GM18511 (cell line): ENCODE results near the gene BEST4.
A peak's percentile ranks its signal among the peaks of the same experiment; 100 is the strongest.
"Not testable (repeated sequence)": the region's sequence is repeated elsewhere in the genome, so short reads cannot be mapped to it uniquely, and the experiment has no call there.

Source experiments
- ATAC-seq: cut with Tn5 transposase; IDR thresholded peaks from one replicate; pipeline ENCODE4 v1.9.1; 2021; ENCODE audit warnings: mild to moderate bottlenecking, moderate library complexity; ENCODE audit not compliant: unreplicated experiment

Gene BEST4

DNA sequence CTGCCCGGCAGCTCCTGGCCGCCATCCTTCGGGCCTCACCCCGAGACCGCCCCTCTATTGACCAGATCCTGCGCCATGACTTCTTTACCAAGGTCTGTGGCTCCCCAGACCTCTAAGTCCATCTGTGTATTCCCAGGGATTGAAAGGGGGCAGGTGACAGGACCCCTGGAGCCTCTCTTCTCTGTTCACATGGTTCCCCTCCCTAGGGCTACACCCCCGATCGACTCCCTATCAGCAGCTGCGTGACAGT is 15.0 kb upstream of the BEST4 start:
- ATAC-seq = no peak

DNA sequence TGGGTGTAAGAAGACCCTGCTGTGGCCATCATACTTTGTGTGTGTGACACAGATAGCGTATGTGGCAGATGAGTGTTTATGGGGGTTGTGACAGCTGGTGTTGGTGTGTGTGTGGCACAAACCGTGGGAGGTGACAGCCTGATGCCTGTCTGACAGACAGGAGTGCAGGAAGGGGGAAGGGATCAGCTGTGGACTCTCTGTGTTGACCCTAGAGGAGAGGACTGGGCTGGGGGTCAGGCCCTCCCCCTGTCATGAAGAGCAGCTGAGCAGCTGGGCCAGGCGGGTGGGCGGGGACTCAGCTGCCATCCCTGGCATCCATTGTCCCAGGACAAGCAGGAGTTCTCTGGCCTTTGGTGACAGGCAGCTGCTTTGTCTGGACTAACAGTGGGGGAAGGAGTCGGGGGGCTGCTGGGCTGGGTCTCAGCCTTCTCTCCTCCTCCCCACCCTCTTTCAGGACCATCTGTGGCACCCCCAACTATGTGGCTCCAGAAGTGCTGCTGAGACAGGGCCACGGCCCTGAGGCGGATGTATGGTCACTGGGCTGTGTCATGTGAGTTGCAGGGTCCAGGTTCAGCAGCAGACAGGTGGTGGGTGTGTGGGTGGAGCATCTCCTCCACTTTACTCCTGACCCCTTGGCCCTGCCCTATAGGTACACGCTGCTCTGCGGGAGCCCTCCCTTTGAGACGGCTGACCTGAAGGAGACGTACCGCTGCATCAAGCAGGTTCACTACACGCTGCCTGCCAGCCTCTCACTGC is 14.5 kb upstream of the BEST4 start:
- ATAC-seq = no peak

DNA sequence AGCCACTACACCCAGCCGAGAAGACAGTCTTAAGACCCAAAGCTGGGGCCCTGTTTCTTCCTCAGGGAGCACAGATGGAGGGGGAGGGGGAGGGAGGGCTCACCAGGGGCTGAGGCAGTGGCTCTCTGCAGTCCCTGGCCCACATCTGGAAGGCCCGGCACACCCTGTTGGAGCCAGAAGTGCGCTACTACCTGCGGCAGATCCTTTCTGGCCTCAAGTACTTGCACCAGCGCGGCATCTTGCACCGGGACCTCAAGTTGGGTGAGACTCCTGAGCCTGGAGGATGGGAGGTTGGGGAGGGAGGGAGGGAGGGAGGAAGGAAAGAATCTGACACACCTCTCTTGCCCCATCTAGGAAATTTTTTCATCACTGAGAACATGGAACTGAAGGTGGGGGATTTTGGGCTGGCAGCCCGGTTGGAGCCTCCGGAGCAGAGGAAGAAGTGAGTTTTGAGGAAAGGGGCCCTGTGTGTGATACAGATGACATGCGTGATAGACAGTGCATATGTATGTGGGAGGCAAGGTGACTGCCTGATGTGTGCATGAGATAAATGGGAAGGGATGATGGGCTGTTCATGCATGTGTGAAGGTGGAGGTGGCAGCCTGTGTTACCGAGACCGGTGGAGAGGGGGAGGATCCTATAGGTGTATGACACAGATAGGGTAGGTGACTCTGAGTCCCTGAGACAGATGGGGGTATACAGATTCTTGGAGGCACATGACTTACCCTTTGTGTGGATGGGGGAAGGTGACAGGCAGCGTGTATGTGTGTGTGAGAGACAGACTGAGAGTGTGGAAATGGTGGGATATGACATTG is 13.7 kb upstream of the BEST4 start:
- no peak for ATAC-seq

DNA sequence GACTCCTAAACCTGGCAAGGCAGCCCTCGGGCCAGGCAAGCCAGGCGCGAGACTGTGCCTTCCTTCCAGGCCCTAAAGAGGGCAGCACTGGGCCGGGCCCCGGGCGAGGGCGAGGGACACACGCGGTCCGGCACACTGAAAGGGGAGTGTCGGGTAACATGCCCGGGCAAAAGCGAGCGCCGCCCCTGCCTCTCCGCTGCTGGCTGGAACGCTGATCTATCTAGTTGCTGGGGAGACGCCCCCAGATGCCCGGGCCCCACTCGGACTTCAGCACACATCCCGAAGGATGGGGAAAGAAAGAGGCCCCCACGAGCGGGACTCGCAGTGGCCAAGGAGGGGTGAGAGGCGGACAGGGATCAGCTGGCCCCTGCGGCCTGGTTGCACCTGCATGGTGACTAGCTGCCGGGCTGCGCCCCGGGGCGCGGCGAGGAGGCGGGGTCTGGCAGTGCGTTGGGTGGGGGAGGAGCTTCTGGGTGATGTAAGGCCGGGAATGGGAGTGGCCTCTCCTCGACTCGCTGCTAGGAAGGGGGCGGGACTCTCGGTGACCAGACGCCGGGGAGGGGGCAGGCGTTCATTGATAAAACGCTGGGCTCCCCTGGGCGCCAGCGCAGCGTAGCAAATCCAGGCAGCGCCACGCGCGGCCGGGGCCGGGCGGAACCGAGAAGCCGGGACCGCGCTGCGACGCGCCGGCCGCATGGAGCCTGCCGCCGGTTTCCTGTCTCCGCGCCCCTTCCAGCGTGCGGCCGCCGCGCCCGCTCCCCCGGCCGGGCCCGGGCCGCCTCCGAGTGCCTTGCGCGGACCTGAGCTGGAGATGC is 12.0 kb upstream of the BEST4 start, which contains the start of gene PLK3:
Gene PLK3, plus strand, starts transcription at position 608 of the 815 bp plus-strand sequence. Its CDS starts 87 bp downstream, at position 695.
- peak; percentile 89 for ATAC-seq

DNA sequence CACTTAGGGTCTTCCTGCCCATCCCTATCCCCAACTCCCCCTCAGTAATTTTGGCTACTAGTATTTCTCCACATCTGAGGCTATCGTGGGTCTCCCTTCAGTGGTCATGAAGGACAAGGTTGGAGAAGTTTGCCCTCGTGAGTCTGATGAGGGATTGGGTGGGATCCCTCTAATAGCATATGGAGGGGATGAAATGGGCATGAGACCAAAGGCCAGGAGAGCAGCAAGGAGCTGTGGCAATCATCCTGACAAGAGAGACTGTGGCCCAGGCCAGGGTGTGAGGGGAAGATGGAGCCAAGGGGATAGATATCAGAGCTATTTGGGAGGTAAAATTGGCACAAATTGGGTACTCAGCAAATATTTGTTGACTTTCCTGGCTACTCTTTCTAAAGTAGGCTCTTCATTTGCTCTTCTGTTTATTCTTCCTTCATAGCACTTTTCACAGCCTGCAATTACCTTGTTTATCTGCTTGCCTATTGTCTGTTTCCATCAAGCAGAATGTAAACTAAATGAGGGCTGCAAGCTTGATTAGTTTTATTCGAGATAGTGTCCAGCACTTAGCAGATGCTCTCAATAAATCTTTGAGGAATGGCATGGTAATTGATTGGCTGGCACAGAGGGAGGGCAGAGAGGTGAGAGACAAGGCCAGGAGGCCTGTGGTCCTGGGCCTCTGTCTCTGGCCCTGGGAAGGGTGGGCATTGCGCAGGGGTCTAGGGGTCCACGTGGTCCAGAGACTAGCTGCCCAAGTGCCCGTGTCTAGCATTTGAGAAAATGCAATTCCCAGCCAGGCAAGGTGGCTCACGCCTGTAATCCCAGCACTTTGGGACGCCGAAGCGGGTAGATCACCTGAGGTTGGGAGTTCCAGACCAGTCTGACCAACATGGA is 10.8 kb upstream of the BEST4 start:
- ATAC-seq = no peak

DNA sequence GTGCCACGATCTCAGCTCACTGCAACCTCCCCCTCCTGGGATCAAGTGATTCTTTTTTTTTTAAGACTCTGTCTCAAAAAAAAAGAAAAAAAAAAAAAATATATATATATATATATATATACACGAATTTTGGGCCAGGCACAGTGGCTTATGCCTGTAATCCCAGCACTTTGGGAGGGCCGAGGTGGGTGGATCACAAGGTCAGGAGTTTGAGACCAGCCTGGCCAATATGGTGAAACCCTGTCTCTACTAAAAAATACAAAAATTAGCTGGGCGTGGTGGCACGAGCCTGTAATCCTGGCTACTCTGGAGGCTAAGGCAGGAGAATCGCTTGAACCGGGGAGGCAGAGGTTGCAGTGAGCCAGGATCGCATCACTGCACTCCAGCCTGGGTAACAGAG is 9.9 kb upstream of the BEST4 start:
- ATAC-seq = not testable (repeated sequence)

DNA sequence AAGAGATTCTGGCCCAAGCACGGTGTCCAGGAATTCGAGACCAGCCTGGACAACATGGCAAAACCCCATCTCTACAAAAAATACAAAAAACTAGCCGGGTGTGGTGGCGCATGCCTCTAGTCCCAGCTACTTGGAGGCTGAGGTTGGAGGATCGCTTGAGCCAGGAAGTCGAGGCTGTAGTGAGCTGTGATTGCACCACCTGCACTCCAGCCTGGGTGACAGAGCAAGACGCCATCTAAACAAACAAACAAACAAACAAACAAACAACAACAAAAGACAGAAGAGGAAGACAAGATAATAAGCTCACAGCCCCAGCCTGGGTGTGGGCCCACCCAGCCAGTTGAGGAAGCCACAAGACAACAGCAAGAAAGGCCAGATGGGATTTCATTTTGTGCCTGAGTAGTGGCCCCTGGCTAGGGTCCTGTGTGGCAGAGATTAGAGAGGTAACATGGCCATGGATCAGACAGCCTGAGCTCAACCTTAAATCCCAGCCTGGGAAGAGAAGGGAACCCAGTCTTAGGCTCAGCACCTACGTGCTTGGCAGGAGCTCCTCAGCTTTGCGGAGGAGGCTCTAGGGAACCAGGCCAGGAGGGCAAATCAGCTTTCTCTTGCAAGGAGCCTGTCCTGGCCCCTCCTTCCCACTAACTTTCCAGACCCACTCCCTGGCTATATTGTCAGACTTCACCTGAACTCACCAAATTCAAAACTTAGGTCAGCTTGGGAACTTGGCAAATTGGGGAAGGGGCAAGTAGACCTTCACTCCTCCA is 4.9 kb upstream of the BEST4 start:
- no peak for ATAC-seq

DNA sequence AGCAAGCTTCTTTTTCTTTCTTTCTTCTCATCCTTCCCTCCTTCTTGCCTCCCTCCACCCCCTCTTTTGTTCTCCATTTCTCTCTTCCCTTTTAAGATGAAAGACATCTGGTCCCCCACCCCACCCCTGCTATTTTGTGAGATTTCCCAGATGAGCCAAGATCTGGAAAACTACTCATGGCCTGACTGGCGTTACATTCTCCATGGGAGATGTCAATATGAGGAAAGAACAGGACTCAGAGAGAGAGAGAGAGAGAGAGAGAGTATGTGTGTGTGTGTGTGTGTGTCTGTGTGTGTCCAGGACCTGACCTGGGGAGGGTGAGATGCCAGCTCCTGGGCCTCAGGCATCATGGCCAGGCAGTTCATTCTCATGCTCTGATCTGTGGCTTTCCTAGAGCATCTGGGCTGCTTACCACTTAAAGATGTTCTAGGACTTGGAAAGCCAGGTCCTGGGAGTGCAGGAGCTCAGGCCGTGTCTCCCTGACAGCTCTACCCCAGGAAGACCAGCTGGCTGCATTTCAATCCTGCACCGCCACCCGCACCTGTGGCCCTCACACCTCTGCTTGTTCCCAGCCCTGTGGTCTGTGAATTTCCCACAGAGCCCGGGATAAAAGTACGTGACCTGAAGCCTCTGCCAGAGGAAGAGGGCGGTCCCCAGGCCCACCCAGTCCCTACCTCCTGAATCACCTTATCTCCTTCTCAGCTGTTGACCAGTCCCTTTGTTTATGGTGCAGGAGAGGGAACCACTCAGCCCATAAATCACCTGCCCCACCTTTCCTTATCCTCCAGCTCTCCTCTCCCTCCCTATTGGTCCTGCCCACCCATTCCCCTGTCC is 3.2 kb upstream of the BEST4 start:
- ATAC-seq = no peak

DNA sequence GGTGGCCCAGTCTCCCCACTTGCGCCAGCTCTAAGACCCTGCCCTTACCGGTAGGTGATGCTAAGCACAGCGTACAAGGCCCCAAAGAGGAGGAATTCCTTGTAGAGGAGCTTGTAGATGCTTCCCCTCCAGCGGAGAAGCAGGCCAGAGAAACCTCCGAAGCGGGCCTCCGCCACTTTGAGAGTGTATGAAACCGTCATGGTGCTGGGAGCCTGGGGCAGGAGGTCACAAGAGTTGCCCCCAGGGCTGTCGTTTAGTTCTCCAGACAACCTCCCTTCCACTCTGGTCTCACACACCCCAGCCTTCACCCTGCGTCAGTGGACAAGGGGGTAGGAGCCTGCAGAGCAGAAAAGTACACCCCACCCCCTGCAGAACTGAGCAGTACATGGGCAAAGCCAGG is 464 bp downstream of the BEST4 start:
- ATAC-seq = no peak

DNA sequence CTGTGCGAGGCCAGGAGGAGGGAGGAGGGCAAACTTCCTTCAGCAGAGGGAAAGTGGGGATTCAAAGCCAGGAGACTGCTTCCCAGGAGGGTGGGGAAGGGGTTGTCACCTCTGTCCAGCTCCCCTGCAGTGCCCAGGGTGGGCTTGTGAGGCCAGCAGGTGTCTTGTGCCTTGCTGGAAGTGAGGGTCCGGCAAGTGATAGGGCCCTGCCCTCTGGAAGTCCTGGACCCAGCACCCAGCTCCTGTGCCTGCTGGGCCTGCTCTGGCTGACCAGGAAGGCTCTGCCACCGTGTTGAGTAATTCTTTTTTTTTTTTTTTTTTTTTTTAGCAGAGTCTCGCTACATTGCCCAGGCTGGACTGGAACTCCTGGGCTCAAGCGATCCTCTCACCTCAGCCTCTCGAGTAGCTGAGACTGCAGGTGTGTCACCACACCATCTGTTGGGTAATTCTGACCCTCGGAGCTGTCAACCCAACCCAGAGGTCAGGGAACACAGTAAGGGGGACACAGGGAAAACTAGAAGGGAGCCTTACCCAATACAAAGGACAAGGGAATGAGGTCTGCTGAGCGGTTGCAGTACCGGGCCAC is 1.0 kb downstream of the BEST4 start:
- ATAC-seq = no peak

DNA sequence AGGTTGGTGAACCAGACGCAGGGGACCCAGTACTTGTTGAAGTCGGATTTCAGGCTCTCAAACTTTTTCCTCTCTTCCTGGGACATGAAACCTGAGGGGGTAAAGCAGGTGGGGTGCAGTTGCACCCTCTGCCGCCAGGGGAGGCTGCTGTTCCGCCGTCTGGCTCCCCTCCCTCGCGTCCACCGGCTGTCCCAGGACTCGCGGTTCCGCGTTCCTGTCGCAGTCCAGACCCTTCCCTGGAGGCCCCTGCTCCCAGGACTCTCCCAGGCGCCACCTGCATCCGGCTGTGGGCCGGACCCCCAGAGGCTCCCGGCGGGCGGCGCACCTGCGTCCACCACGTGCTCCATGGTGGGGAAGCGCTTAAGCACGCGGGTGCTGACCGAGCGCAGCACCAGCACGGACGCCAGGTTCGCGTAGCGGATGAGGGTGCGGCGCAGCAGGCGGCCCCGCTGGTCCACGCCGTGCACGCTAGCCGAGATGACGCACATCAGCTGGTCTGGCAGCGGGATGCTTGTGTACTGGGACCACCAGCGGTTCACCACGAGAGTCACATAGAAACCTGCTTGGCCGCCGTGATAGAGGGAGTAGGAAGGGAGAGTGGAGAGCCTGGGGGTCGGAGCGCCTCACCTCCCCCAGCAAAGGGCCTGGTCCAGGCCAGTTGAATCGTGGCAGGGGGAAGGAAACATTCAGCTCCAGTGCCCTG is 1.7 kb downstream of the BEST4 start:
- ATAC-seq = no peak

DNA sequence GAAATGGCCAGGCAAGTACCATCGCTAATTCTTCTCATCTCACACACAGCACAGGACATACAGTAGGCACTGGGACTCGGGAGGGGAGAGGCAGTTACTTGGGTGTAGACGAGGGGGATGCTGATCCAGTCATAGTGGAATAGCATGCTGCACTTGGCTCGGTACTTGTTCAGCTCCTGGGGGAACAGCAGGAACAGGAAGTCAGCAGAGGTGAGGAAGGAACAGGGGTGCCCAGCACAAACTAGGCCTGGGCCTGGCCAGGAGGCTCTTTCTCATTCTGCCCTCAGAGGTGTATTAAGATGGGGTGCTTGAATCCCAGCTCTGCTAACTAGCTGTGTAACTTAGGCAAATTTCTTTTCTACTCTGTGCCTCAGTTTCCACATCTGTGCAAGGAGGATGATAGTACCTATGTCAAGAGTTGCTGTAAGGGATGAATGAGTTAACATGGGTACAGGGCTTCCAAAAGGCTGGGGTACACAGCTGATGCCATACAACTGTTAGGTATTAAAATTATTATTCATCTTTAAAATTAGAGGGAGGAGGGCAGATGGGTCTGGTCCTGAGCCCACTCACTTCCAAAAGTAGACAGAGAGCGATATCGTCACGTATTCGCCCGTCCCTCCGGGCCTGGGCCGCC is 2.4 kb downstream of the BEST4 start:
- ATAC-seq = no peak

DNA sequence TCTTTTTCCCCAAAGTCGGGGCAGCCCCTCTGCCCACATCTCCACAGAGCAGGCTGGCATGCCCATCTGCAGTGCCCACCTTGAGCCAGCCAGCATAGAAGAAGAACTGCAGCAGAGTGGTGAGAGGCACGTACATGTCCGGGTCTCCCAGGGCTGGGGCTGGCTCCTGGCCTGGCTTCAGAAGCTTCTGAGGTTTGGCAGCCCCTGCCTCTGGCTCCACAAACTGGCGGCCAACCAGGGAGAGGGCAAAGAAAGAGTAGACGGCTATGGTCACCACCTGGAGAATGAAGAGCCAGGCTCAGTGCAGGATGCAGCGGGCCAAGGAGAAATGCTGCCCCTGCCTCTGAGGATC is 3.0 kb downstream of the BEST4 start:
- ATAC-seq = no peak

DNA sequence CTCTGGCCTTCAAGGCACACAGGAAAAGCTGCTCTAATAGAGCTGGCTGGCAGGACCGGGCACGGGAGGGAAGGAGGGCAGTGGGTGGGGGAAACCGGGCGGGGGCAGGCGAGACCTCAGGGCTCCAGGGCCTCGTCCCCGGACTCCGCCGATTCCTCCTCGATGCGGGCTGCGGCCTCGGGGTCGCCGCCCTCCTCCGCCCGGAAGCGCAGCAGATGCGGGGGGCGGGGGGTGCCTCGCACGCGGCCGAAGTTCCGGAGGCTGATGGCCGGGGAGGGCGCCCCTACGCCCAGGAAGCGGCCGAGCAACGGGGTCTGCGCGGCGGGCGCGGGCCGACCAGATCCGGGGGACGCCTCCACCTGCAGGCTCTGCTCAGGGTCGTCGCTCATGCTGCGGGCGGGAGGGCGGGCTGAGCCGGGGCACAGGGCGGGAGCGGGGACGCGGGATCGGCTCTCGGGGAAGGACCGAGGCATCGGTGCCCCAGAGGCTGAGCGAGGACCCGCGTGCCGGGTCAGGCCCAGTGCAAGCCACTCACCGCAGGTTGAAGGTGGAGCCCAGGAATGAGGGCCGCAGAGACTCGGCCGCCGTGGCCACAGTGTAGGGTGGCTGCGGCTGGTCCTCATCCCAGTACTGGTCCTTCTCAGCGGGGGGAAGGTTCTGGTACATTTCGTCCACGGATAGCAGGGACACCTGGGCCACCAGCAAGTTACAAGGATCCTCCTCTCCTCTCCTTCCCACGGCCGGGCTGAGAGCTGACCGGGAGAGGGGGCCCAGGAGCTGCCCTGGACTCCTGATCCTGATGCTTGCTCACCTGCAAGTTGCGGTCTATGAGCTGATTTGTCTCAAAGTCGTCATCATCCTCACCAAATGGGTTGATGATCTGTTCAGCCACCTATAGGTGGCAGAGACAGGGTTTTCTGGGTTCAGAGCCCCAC is 3.6 kb downstream of the BEST4 start:
- ATAC-seq = peak; percentile 45

DNA sequence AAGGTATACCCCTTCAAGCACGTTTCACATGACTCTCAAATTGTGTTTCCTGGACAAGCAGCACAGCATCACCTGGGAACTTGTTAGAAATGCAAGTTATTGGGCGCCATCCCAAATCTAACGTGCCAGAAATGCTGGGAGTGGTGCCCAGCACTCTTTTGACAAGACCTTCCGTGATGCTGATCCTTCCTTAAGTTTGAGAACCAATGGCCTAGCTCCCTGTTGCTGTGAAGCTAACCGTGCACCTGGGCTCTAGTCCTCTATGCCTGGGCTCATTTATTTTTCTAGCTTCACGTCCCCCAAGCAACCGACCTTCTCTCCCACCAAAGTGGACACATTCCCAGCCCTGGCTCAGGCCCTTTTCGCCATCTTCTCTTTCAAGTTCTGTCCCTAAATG is 4.3 kb downstream of the BEST4 start:
- ATAC-seq = no peak

DNA sequence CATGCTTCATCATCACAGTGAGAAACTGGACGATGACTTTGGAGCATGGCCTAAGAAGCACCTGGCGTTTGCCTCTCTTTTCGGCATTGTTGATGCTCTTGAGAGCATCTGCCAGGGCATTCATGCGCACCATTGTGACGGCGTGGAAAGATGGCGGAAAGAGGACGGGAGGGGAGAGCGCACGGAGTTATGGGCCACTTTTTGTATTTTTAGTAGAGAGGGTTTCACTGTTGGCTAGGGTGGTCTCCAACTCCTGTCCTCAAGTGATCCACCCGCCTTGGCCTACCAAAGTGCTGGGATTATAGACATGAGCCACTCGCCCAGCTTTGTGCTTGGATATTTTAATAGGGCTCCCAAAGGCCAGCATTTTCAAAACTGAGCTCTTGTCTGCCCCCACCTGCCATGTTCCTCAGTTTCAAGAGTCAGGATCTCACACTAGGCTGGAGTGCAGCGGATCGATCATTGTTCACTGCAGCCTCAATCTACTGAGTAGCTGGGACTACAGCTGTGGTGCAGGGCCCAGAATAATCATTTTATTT is 7.3 kb downstream of the BEST4 start:
- ATAC-seq = no peak
